ENCODE measurements around the gene NBAS.

The NBAS gene

DNA sequence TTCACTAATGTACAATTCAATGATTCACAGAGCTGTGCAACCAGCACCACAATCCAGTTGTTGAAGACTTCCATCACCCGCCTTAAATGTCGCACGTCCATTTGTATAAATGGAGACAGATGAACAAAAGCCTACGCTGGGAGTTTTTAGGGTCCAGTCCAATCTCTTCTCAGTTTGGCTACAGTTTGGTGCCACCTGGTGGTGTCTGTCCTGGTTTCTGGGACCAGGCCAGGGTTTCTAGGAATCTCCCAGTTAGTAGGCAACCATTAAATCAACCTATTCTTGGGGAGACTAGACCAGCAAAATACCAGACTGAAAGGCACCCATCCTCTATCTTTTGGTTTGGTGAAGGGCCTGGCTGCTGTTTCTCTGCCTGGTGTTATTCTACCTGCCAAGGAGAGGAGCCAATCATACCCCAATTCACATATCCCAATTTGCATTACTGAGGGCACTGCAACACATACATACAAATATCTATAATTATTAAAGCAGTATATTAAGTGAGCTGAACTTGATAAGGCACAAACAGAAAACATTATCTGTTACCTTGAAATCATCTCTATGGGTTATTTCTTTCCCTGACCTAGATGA, 27.3 kb upstream of the NBAS start:
- peak; percentile 25 for FAIRE-seq

GRCh38 chr2:15584767-15585469, 23.8 kb upstream of the NBAS start:
- no peak for FAIRE-seq

DNA sequence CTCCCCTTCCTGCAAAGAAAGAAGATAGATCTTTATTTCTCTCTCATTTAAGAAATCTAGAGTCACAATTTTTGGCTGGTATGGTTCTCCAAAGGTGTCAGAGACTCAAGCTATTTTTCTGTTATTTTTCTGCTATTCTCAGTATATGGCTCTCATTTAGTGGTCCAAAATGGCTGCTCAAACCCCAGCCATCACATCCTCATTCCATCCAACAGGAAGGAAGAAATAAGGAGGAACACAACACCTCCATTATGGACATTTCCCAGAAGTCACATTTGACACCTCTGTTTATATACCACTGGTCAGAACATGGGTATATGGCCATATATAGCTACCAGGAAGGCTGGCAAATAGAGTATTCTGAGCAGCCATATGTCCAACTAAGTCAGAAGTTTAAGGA, 23.2 kb upstream of the NBAS start:
- no peak for FAIRE-seq

GRCh38 chr2:15583826-15584225, 22.7 kb upstream of the NBAS start:
- no peak for FAIRE-seq

DNA sequence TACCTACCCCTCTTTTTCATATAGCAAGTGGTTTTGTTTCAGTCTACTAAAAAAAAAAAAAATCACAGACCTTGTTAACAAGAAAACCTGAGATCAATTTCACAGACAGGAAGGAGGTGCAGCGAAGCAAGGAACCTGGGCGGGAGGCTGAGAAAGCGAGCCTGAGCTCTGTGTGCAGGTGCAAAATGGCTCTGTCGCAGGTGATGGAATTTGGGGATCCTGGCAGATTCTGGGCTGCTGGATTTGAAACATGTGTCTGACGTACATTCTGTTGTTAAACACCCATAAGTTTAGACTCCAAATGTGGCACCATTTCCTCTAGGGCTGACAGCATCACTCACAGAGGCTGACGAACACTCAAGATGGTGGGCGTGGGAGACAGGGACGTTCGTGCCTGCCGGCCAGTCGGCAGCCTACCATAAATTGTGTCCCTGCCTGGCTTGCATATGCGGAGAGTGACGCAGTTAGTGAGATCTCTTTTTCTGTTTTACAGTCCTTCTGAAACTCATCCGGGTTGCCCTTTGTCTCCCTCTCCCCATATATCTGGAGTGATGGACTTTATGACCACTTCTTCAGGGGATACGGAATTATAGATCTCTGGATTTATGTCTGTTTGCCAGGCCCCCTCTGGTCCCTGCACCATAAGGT, 21.7 kb upstream of the NBAS start:
- FAIRE-seq = no peak

GRCh38 chr2:15580451-15580850, 19.3 kb upstream of the NBAS start:
- FAIRE-seq = no peak

GRCh38 chr2:15579641-15580040, 18.5 kb upstream of the NBAS start:
- no peak for FAIRE-seq

GRCh38 chr2:15577071-15577735, 16.1 kb upstream of the NBAS start:
- FAIRE-seq = peak; percentile 67

DNA sequence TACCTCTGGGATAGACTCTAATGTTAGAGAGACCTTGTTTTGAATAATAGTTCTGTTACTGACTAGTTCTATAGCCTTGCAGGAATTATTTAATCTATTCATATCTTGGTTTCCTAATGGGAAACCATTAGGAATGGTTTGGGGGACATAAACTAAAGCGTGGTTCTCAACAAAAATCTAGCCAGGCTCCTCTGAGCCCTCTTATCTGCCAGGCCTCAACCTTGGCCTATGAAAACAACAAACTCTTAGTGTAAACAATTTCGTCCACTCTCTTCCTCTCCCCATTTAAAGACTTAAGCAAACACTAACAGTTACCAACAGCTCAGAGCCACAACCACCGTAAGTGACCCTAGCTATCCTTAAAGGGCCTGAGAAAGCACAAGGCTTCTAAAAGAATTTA, 10.6 kb upstream of the NBAS start:
- no peak for FAIRE-seq

DNA sequence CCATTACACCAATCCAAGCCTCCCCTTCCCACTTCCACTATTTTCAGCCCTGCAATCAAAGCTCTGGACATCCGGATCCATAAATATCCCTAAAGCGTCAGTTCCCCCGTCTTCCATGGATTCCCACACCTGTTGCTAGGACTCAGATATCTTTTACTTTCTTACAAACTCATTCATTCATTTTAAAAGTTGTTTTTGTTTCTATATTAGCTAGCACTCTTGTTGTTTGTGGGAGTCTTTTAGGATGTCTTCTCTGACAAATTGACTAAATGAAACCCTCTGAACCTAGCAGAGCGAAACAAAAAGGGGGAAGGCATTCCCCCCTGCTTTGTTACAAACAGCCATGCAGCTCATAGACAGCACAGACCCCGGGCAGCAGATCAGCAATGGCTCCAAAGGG, 9.0 kb upstream of the NBAS start:
- FAIRE-seq = no peak

DNA sequence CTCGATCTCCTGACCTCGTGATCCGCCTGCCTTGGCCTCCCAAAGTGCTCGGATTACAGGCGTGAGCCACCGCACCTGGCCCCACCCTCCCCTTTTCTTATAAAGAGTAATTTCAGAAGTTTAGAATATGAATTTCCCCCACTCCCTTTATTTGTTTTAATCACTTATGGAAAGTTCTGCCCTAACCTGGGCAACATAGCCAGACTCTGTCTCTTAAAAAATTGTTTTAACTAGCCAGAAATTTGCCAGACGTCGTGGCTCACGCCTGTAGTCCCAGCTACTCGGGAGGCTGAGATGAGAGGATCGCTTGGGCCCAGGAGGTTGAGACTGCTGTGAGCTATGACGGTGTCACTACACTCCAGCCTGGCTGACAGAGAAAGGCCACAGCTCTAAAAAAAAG, 7.7 kb upstream of the NBAS start:
- no peak for FAIRE-seq

GRCh38 chr2:15566912-15567311, 5.8 kb upstream of the NBAS start:
- FAIRE-seq = no peak

DNA sequence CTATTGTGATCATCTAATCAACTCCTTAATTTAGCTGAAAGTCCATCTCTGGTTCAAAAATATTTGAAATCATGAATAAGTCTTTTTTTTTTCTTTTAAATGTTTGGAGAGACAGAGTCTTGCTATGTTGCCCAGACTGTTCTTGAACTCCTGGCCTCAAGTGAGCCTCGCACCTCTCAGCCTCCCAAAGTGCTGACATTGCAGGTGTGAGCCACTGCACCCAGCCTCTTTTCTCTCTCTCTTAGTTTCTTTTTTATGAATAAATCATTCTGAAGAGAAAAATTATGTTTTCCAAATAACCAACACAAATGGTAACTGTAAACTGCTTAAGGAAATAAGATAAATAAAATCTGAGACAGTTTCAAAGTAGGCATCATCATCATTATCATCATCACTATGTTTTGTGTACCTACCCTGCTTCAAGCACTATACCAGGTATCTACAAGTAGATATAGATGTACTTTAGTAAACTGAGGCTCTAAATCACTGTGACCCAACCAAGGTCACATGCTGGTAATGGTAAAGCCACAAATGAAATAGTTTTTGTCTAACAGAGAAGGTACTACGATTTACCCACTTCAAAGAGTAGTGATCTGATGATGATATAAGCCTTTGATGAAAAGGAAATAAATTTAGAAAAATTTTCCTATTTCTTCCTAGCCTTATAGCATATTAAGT, 5.0 kb upstream of the NBAS start:
- no peak for FAIRE-seq

DNA sequence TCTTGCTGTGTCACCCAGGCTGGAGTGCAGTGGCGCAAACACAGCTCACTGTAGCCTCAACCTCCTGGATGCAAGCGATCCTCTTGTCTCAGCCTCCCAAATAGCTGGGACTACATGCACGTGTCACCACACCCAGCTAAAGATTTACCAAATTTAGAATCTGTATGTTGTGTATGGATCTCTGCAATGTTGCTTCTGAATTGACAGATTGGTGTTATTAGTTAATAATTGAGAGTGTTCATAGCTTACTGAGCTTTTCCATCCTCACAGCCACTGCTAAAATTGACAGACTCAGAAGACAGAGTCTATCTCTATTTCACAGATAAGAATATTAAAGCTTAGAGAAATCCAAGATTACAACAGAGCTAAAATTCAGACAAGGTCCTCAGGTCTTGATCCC, 4.3 kb upstream of the NBAS start:
- no peak for FAIRE-seq

GRCh38 chr2:15563227-15564100, 2.3 kb upstream of the NBAS start:
- no peak for FAIRE-seq

DNA sequence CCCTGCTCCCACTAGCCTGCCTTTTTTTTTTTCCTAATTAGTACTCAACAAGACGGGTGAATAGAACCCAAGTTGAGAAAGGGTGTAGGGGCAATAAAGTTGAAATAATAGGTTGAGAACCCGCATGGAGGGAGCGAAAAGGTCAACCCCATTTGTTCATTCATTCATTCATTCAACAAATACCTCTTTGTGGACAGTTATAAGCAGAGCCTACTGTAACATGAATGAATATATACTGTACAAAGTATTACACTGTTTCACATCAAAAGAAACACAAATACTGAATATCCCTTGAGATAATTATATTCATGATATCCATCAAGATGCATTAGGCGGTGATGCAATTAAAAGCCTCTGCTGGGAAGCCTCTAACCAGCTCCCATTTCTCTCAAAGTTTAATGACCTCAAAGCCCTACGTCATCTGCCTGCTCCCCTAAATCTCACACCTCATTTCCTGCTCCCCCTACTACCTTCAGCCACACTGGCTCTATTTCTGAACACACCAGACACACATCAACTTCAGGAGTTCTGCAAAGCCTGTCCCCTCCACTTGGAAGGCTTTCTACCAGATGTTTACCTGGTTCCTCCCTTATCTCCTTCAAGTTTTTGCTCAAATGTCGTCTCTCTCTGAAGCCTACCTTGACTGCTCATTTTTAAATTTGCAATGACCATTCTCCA, 1.4 kb upstream of the NBAS start:
- FAIRE-seq = no peak

GRCh38 chr2:15561574-15562344, 625 bp upstream of the NBAS start:
- FAIRE-seq = peak; percentile 58

DNA sequence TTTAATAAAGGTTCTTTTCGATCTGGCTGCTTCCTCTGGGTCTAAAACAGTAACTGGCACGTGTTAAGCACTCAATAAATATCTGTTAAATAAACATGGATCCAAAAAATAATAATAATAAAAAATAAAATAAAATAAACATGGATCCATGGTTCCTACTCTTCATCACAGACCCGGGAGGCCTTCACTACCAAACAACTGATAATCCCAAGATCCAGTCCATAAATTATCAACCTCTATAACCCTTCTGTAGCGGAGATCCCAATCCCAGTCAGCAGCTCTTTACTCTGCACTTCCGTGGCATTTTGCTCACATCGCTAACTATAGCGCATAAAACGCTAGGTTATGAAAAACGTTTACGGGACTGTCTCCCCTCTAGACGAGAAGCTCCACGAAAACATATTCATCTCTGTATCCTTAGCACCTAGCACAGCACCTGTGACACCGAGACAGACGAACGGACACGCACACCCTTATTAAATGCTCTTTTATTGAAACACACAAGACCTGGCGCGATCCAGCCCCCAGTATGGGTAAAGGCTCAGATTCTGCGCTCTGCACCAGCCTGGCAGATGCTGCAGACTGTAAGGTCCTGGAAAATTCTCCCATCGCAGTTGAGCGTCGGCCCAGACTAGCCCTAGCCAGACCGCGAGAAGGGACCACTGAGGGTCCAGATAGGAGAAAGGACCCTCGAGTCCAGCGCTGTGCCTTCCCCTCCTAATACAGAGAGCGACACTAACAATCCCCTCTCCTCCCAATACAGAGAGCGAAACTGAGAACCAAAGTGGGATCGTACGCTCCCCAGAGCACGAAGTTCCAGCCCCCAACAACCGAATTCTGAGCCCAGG, 770 bp downstream of the NBAS start:
- FAIRE-seq = no peak

DNA sequence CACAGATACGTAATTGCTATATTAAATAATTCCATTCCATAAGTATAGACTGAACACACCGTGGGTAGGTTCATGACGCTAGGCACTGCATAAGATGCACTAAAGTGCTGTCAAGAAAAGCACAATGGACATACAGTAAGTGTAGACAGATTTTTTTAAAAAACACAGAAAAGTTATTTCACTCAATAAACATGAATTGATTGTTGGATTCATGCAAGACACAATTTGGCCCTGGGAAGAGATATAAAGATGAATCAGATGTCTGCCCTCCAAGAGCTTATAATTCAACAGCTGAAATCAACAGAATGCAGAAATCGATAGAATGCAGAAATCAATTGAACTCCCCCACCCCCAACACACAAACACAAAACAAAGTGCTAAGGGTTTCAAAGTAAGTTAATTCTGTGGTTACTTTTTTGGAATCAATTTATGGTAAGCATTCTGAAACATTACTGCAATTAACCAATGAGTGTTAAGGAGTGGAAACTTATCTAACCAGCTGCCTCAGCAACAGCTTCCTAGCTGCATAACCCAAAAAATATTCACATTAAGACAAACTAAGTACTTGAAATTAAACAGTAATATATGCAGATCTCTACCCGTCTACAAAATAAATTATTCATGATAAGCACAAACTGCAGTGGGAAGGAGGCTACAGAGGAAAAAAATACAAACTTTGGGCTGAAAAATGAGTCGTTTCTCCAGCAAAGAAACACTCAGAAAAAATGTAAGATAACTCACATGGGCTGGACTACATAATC, 1.6 kb downstream of the NBAS start:
- no peak for FAIRE-seq
